ENCODE results near the gene DNAJB6.

GRCh38 chr7:157431173-157431950 lies 94.6 kb downstream of the DNAJB6 start:
- no peak for TF ChIP-seq POLR2A (IDR thresholded peaks at IDR 0.05; ENCODE audit: extremely low read depth, insufficient read length)
- no peak for TF ChIP-seq CTCF (IDR thresholded peaks at IDR 0.05; ENCODE audit: low read depth, low read length)
